ENCODE measurements around the gene PPP2R1B. TPM values are rescaled to one million over a fixed set of nuclear protein-coding genes. Genes with fewer than 3 reads are reported as not detected.

PPP2R1B gene
- polyA plus RNA-seq, 1 donor from 2014 or later: 10.4 TPM

DNA sequence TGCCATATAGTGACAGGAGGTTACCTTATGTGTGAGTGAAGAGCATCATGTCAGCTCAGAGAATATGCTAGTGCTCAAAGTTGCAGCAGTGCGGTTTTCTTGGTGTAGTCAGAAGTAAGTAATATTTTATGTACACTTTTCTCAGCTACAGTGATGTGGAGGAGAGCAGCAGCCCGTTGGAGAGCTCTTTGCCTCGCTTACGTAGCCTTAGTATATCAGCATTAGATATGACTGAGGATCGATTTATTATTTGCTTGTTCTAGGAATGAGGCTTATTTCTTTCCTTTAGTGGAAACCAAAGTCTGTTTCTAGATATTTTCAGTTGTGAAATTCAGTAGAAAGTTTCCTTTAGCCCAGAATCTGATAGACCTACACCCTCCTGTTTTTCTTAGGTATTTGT lies 63.6 kb downstream of the PPP2R1B start:
- H3K79me2 ChIP-seq (replicated peaks; ENCODE audit: insufficient read depth, low read length): no peaks in the 10 kb centered on the region
- H3K9ac ChIP-seq (ENCODE audit: low read length): no peak overlapping the region
- no peaks in the 10 kb centered on the region for H3K27me3 ChIP-seq (ENCODE audit: insufficient read depth, low read depth, low read length)
- no peaks in the 10 kb centered on the region for H4K20me1 ChIP-seq (ENCODE audit: insufficient read depth)
- TF ChIP-seq, protein P1, sequence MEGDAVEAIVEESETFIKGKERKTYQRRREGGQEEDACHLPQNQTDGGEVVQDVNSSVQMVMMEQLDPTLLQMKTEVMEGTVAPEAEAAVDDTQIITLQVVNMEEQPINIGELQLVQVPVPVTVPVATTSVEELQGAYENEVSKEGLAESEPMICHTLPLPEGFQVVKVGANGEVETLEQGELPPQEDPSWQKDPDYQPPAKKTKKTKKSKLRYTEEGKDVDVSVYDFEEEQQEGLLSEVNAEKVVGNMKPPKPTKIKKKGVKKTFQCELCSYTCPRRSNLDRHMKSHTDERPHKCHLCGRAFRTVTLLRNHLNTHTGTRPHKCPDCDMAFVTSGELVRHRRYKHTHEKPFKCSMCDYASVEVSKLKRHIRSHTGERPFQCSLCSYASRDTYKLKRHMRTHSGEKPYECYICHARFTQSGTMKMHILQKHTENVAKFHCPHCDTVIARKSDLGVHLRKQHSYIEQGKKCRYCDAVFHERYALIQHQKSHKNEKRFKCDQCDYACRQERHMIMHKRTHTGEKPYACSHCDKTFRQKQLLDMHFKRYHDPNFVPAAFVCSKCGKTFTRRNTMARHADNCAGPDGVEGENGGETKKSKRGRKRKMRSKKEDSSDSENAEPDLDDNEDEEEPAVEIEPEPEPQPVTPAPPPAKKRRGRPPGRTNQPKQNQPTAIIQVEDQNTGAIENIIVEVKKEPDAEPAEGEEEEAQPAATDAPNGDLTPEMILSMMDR (IDR thresholded peaks at IDR 0.05; ENCODE audit: poor library complexity, severe bottlenecking): no peak
- TF ChIP-seq MXI1 (conservative IDR thresholded peaks at IDR 0.05; ENCODE audit: poor library complexity, severe bottlenecking) (no peak), EP300 (conservative IDR thresholded peaks at IDR 0.05; ENCODE audit: poor library complexity, severe bottlenecking) (no peak)
- no peaks in the 10 kb centered on the region for H3K9me3 ChIP-seq (ENCODE audit: low read length)
- no peak overlapping the region for H3K4me3 ChIP-seq (ENCODE audit: low read length)
- H2AFZ ChIP-seq (ENCODE audit: low read depth, low read length): no peak overlapping the region
- peaks cover 12% of the 10 kb centered on the region for H3K36me3 ChIP-seq (ENCODE audit: insufficient read depth, low read length)
- H3F3A ChIP-seq (ENCODE audit: insufficient read depth, low read length, poor library complexity, severe bottlenecking): no peaks in the 10 kb centered on the region
- no peak overlapping the region for H3K27ac ChIP-seq (ENCODE audit: low read length)
- H3K4me2 ChIP-seq (ENCODE audit: low read length): no peak overlapping the region
- H3K9me2 ChIP-seq (ENCODE audit: insufficient read depth, low read length): no peaks in the 10 kb centered on the region

DNA sequence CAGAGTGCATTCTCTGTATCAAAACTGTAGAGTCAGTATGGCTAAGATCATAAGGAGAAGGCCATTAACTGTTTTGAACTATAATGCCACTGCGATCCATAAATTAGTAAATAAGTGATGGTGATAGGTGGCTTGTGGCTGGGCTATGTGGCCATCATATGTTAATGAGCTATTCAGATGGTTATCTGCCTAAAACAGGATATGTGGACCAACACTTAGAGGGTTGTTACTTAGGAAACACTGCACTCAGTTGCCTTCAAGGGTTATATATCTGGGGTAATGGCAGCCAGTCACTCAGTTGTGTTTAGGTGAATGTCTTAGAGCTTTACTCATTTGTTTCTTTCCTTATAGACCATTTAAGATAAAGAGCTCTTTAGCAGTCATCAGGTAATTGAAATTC lies 66.0 kb downstream of the PPP2R1B start:
- H3K4me3 ChIP-seq (ENCODE audit: low read length): no peak overlapping the region
- no peaks in the 10 kb centered on the region for H3K9me3 ChIP-seq (ENCODE audit: low read length)
- H3K27ac ChIP-seq (ENCODE audit: low read length): no peak overlapping the region
- H3K36me3 ChIP-seq (ENCODE audit: insufficient read depth, low read length): peaks cover 9% of the 10 kb centered on the region
- no peaks in the 10 kb centered on the region for H4K20me1 ChIP-seq (ENCODE audit: insufficient read depth)
- no peak overlapping the region for H2AFZ ChIP-seq (ENCODE audit: low read depth, low read length)
- H3K27me3 ChIP-seq (ENCODE audit: insufficient read depth, low read depth, low read length): no peaks in the 10 kb centered on the region
- H3F3A ChIP-seq (ENCODE audit: insufficient read depth, low read length, poor library complexity, severe bottlenecking): no peaks in the 10 kb centered on the region
- H3K4me2 ChIP-seq (ENCODE audit: low read length): no peak overlapping the region
- TF ChIP-seq, protein P2, sequence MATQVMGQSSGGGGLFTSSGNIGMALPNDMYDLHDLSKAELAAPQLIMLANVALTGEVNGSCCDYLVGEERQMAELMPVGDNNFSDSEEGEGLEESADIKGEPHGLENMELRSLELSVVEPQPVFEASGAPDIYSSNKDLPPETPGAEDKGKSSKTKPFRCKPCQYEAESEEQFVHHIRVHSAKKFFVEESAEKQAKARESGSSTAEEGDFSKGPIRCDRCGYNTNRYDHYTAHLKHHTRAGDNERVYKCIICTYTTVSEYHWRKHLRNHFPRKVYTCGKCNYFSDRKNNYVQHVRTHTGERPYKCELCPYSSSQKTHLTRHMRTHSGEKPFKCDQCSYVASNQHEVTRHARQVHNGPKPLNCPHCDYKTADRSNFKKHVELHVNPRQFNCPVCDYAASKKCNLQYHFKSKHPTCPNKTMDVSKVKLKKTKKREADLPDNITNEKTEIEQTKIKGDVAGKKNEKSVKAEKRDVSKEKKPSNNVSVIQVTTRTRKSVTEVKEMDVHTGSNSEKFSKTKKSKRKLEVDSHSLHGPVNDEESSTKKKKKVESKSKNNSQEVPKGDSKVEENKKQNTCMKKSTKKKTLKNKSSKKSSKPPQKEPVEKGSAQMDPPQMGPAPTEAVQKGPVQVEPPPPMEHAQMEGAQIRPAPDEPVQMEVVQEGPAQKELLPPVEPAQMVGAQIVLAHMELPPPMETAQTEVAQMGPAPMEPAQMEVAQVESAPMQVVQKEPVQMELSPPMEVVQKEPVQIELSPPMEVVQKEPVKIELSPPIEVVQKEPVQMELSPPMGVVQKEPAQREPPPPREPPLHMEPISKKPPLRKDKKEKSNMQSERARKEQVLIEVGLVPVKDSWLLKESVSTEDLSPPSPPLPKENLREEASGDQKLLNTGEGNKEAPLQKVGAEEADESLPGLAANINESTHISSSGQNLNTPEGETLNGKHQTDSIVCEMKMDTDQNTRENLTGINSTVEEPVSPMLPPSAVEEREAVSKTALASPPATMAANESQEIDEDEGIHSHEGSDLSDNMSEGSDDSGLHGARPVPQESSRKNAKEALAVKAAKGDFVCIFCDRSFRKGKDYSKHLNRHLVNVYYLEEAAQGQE (IDR thresholded peaks at IDR 0.05; ENCODE audit: borderline replicate concordance): no peak
- TF ChIP-seq SMC3 (conservative IDR thresholded peaks at IDR 0.05; ENCODE audit: poor library complexity): no peak
- TF ChIP-seq RAD21 (conservative IDR thresholded peaks at IDR 0.05): no peak
- TF ChIP-seq POLR2AphosphoS5 (IDR thresholded peaks at IDR 0.05): no peak
- no peak for TF ChIP-seq EZH2 (IDR thresholded peaks at IDR 0.05; ENCODE audit: borderline replicate concordance, insufficient read depth, low read length, poor library complexity, severe bottlenecking)
- no peak for TF ChIP-seq EP300 (conservative IDR thresholded peaks at IDR 0.05; ENCODE audit: poor library complexity, severe bottlenecking)
- TF ChIP-seq, protein P1 (IDR thresholded peaks at IDR 0.05; ENCODE audit: poor library complexity, severe bottlenecking): no peak
- TF ChIP-seq TAF1 (IDR thresholded peaks at IDR 0.05; ENCODE audit: low read depth): no peak
- no peak for TF ChIP-seq MXI1 (conservative IDR thresholded peaks at IDR 0.05; ENCODE audit: poor library complexity, severe bottlenecking)
- no peaks in the 10 kb centered on the region for H3K79me2 ChIP-seq (replicated peaks; ENCODE audit: insufficient read depth, low read length)
- H3K9ac ChIP-seq (ENCODE audit: low read length): no peak overlapping the region
- no peaks in the 10 kb centered on the region for H3K9me2 ChIP-seq (ENCODE audit: insufficient read depth, low read length)

All from neural cell (in vitro differentiated cells).